Adrenal gland (tissue), 5 donors: ENCODE data around the gene TMEM9.

Experiments
- CTCF ChIP-seq, 6 experiments: fragments of 450-650 bp in 4 of 6; fragments of 200-600 bp in 2 of 6; sonication (generic) in 1 of 6; IDR thresholded peaks; 1 replicate in 5 of 6; 2 replicates in 1 of 6; pipeline versions ENCODE4 v1.5.1 to v1.8.0; 2016 to 2021; ENCODE audit warnings: antibody characterized with exemption in 6 of 6, mild to moderate bottlenecking in 2 of 6, moderate library complexity in 1 of 6
- POLR2A ChIP-seq, 2 donors: fragments of 450-650 bp; IDR thresholded peaks; one replicate each; pipeline ENCODE4 v1.6.1; 2017; ENCODE audit warnings: antibody characterized with exemption in 2 of 2, mild to moderate bottlenecking in 2 of 2, moderate library complexity in 1 of 2
- donor health status: DM: no; HTN: no; CAD: no.

- TF ChIP-seq CTCF (IDR thresholded peaks at IDR 0.05): peak in 5 of 6 experiments; percentile 16 to 33 (median 24)
- TF ChIP-seq POLR2A (IDR thresholded peaks at IDR 0.05): no peak
Observed at GRCh38 chr1:201149400-201149799, 4.9 kb downstream of the TMEM9 start.
